DMS153 (cell line): ENCODE data around the gene XRCC4.

ENCODE experiments used
- DNase-seq: peaks from one replicate; lab custom pipeline; 2025; lab: John Stamatoyannopoulos, UW

XRCC4 gene

GRCh38 chr5:83388608-83389007, 311.3 kb downstream of the XRCC4 start:
- no peak for DNase-seq

DNA sequence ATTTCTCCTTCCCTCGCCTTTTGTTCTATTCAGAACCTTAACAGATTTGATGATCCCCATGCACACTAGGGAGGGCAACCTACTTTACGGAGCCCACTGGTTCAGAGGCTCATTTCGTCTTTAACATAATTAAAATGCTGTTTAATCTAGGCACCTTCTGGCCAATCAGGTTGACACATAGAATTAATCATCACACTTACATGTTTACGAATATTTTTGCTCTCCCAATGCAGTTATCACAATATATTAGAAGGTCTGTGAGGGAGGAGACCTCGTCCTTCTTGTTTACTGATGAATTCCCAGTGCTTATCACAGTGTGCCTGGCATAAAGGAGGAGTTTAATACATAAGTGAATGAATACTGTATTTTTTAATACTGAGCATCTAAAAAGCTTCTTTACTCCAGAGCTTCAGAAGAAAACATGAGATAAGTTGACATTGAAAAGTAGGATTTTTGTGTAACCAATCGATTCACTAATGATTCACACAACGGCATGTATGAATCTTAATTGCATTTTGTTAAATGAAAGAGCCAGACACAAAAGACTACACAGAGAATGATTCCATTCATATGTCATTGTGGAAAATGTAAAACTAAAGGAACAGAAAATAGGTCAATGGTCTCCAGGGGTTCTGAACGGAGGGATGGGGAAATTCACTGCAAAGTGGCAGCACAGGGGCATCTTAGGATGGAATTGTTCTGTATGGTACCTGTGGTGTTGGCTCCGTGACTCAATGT, 315.6 kb downstream of the XRCC4 start:
- DNase-seq: no peak

DNA sequence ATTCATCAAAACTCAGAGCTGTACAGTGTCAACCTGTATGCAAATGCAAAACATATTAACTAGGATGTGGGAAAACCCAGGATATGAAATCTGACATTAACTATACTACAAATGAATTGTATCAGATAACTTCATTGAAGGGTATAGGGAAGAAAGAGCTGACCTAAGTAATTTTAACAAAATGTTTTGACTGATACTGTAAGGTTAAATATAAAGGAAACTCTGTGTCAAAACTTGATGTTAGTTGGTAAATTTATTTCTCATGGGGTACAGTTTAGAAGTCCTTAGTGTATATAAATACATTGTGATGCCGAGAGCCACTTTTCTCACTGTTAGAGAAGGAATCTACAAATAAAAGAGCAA, 316.1 kb downstream of the XRCC4 start:
- no peak for DNase-seq

DNA sequence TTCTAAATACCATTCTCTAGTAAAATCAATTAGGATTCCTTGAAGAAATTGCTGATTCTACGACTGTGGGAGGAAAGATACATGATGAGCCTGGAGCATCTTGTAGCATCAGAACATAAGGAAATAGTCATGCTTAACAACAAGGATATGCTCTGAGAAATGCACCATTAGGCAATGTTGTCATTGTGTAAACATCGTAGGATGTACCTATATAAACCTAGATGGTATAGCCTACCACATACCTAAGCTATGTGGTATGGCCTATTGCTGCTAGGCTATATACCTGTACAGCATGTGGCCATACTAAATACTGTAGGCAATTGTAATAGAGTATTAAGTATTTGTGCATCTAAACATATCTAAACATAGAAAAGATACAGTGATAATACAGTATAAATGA, 316.8 kb downstream of the XRCC4 start:
- no peak for DNase-seq

- DNase-seq: no peak
Measured at GRCh38 chr5:83396662-83397061, 319.3 kb downstream of the XRCC4 start.

DNA sequence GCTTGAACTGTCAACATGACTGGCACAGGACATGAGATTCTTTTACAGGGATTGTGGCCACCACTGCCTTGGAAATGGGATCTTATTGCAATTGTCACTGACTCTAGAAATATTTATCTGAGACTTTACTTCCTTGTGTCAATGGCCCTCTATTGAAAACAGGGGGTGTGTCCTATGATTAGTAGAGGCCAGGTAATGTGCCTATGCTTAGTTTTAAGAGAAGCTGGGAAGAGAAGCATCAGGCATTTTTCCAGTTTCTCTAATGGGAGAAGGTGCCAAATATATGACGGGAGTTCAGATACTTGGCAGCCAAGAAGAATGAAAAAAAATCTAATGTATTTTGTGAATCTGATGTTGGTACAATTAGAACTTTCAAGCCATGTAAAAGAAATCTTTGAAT, 320.3 kb downstream of the XRCC4 start:
- DNase-seq: no peak

DNA sequence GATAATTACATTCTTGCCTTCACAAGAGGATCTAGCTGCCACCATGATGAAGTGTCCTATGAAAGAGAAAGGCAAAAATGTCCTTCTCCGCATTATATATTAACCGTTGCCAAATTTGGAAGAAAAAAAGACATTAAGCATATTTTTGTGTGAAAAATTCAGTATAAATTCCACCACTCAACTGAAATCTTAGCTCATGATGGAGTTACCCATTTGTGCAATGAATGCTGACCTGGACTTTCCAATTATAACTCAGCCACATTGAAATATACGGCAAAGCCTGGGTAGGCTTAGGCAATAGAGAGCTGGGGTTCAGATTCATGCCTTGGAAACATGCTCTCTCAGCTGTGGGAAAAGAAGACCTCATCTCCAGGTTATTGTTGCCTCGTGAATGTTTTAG, 322.9 kb downstream of the XRCC4 start:
- no peak for DNase-seq

DNA sequence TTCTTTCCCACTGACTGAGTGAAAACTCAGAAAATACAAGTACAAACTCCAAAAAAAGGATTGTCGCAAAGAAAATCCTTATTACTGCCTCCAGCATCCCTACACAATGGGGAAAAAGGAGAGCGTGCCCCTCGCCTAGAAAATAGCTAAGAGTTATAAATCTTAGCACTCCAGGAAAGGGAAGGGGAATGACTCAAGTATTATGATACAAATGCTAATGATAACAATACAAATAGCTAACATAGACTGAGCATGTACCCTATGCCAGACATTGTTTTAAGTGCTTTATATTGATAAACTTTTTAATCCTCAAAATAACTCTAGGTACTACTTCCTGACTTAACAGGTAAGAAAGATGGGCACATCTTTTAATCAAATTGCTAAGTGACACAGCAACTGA, 323.4 kb downstream of the XRCC4 start:
- DNase-seq: no peak

DNA sequence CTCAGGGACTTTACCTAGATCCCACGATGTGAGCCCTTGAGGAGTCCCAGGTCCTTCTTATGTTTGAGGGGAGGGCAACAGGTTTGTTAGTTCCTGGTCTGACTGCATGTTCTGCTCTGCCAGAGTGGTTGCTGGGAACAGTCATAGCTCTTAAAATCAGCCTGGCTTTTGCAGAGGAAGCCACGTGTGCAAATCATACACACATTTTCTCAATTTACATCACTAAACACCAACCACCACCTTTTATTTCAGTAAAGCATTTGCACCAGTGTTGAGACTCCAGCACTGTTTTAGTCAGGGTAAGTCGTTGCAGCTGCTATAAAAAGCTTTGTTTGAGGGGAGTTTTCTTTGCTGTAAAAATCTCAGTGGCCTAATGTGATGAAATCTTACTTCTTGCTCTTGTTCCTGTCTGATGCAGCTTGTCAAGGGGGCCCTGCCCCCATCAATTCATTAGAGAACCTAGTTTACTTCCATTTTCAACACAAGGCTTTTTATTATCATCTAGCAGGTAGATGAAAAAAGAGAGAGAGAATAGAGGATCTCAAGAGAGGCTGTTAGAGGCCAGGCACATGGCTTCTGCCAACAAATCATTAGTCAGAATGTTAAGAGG, 323.9 kb downstream of the XRCC4 start:
- DNase-seq: no peak

GRCh38 chr5:83401775-83402174, 324.4 kb downstream of the XRCC4 start:
- DNase-seq: no peak
